GM19328 (cell line): ENCODE data around the gene MINK1.
A peak's percentile ranks its signal among the peaks of the same experiment; 100 is the strongest.

Source experiments
- ATAC-seq: cut with Tn5 transposase; IDR thresholded peaks from one replicate; pipeline ENCODE4 v1.9.1; 2021; ENCODE audit warnings: mild to moderate bottlenecking, moderate library complexity; ENCODE audit not compliant: unreplicated experiment

The MINK1 gene

GRCh38 chr17:4833178-4833940, at the start of gene MINK1:
Gene MINK1, plus strand, starts transcription at chr17:4833340. Its CDS starts 244 bp downstream, at chr17:4833584.
- ATAC-seq: peak; percentile 88

GRCh38 chr17:4785311-4786105, 47.6 kb upstream of the MINK1 start:
- no peak for ATAC-seq

- no peak for ATAC-seq
Measured at GRCh38 chr17:4786106-4786511, 47.0 kb upstream of the MINK1 start, which contains the start of gene VMO1. Gene VMO1, minus strand, starts transcription at chr17:4786364. Its CDS starts 12 bp downstream, at chr17:4786352.

- ATAC-seq: no peak
Measured at GRCh38 chr17:4786516-4786915, 46.6 kb upstream of the MINK1 start.

- no peak for ATAC-seq
Measured at GRCh38 chr17:4788159-4788806, 44.9 kb upstream of the MINK1 start.

- no peak for ATAC-seq
Measured at GRCh38 chr17:4788807-4789700, 44.1 kb upstream of the MINK1 start, which contains the start of gene GLTPD2. Gene GLTPD2, plus strand, starts transcription at chr17:4788964. Its CDS starts 48 bp downstream, at chr17:4789012.

- no peak for ATAC-seq
Measured at GRCh38 chr17:4789701-4789950, 43.5 kb upstream of the MINK1 start.

GRCh38 chr17:4789951-4790704, 43.0 kb upstream of the MINK1 start:
- peak; percentile 83 for ATAC-seq

- ATAC-seq: no peak
Measured at GRCh38 chr17:4790705-4791088, 42.4 kb upstream of the MINK1 start.

GRCh38 chr17:4795168-4795567, 38.0 kb upstream of the MINK1 start:
- no peak for ATAC-seq

GRCh38 chr17:4796552-4796920, 36.6 kb upstream of the MINK1 start:
- no peak for ATAC-seq

GRCh38 chr17:4800462-4801196, 32.5 kb upstream of the MINK1 start:
- no peak for ATAC-seq

- ATAC-seq: no peak
Measured at GRCh38 chr17:4802228-4802627, 30.9 kb upstream of the MINK1 start, which contains the start of gene C17orf114. Gene C17orf114, minus strand, starts transcription at chr17:4802328.

GRCh38 chr17:4806456-4806776, 26.7 kb upstream of the MINK1 start:
- ATAC-seq: no peak

GRCh38 chr17:4806777-4807604, 26.1 kb upstream of the MINK1 start, which contains the start of gene PLD2:
Gene PLD2, plus strand, starts transcription at chr17:4807152. Its CDS starts 621 bp downstream, at chr17:4807773.
- peak; percentile 95 for ATAC-seq

GRCh38 chr17:4807605-4808377, 25.3 kb upstream of the MINK1 start:
- ATAC-seq: no peak

- no peak for ATAC-seq
Measured at GRCh38 chr17:4808378-4808767, 24.8 kb upstream of the MINK1 start.
